SK-N-SH (cell line): Measurements from ENCODE around the gene NEMP1.

Experiments
- JUND ChIP-seq: IDR thresholded peaks from 2 replicates; pipeline ENCODE4 v1.4.0; 2012
- RAD21 ChIP-seq: IDR thresholded peaks from 2 replicates; pipeline ENCODE4 v1.6.1; 2012; ENCODE audit warnings: mild to moderate bottlenecking, low read length
- TAF1 ChIP-seq: IDR thresholded peaks from 2 replicates; pipeline ENCODE4 v1.6.1; 2012; ENCODE audit warnings: low read depth, mild to moderate bottlenecking, low read length, moderate library complexity, borderline replicate concordance
- TF ChIP-seq, protein P1 (sequence below): fragments of 200-600 bp; sonication (generic); IDR thresholded peaks from 2 replicates; pipeline ENCODE4 v1.6.1; 2017; ENCODE audit warnings: antibody characterized with exemption, mild to moderate bottlenecking, moderate library complexity
- TF ChIP-seq, protein P2 (sequence below): IDR thresholded peaks from 2 replicates; pipeline ENCODE4 v1.4.0; 2012; ENCODE audit warnings: low read depth, borderline replicate concordance
- TF ChIP-seq, protein P3 (sequence below): IDR thresholded peaks from 2 replicates; pipeline ENCODE4 v1.4.0; 2012; ENCODE audit warnings: low read depth

DNA sequence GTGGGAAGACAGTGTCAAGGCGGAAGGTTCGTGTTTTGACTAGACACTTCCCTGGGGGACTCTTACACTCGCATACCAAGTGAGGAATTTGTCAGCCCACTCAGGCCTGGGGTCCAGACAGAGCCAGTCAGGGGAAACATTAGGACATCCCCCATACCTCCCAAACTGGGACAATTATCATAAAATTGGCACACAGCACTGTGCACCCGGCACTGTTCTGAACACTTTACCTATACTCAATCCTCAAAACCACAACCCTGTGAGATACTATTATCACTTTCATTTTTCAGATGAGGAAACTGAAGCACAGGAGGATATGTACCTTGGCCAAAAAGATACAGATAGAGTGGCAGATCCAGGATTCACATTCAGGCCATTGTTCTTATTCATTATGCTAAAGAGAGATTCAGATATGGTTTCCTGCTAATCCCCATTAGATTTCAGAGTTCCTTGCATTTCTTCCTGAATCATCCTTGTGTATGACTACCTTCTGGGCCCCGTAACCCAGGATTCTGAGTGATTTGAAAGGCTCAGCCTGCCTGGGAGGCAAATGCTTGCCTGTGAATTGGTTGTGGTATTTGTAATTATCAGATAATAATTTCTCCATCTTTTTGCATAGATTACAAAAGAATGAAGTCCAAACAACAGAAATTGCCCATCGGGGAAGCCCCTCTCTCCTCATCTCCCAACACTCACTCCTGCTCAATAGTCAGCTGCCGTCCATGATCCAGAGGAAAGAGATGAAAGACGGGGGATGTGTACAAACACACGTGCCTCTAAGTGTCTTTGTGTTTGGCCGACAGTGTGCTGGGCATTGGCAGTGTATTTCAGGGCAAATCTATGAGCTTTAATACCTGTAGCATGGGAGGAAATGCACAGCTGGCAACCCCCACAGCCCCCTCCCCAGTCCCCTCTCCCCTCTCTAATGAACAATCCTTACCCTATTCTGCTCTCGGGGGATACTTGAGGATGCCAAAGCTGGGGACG is 66.9 kb downstream of the NEMP1 start:
- TF ChIP-seq, protein P1, sequence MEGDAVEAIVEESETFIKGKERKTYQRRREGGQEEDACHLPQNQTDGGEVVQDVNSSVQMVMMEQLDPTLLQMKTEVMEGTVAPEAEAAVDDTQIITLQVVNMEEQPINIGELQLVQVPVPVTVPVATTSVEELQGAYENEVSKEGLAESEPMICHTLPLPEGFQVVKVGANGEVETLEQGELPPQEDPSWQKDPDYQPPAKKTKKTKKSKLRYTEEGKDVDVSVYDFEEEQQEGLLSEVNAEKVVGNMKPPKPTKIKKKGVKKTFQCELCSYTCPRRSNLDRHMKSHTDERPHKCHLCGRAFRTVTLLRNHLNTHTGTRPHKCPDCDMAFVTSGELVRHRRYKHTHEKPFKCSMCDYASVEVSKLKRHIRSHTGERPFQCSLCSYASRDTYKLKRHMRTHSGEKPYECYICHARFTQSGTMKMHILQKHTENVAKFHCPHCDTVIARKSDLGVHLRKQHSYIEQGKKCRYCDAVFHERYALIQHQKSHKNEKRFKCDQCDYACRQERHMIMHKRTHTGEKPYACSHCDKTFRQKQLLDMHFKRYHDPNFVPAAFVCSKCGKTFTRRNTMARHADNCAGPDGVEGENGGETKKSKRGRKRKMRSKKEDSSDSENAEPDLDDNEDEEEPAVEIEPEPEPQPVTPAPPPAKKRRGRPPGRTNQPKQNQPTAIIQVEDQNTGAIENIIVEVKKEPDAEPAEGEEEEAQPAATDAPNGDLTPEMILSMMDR: no peak
- no peak for TF ChIP-seq JUND
- TF ChIP-seq RAD21: no peak
- TF ChIP-seq, protein P2, sequence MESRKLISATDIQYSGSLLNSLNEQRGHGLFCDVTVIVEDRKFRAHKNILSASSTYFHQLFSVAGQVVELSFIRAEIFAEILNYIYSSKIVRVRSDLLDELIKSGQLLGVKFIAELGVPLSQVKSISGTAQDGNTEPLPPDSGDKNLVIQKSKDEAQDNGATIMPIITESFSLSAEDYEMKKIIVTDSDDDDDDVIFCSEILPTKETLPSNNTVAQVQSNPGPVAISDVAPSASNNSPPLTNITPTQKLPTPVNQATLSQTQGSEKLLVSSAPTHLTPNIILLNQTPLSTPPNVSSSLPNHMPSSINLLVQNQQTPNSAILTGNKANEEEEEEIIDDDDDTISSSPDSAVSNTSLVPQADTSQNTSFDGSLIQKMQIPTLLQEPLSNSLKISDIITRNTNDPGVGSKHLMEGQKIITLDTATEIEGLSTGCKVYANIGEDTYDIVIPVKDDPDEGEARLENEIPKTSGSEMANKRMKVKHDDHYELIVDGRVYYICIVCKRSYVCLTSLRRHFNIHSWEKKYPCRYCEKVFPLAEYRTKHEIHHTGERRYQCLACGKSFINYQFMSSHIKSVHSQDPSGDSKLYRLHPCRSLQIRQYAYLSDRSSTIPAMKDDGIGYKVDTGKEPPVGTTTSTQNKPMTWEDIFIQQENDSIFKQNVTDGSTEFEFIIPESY: no peak
- TF ChIP-seq TAF1: no peak
- TF ChIP-seq, protein P3, sequence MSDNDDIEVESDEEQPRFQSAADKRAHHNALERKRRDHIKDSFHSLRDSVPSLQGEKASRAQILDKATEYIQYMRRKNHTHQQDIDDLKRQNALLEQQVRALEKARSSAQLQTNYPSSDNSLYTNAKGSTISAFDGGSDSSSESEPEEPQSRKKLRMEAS: no peak
